Mesothelial cell of epicardium (in vitro differentiated cells): ENCODE data around the gene CWC22. TPM values are rescaled to one million over a fixed set of nuclear protein-coding genes. Genes with fewer than 3 reads are reported as not detected.

Experiments
- DNase-seq, 2 experiments: peaks; one replicate each; pipeline ENCODE4 v3.0.0; 2021; ENCODE audit warnings: low spot score in 2 of 2; ENCODE audit not compliant: unreplicated experiment in 2 of 2
- H3K27ac Mint-ChIP-seq: 2 replicates; pipeline ENCODE4 v1.8.0; 2021; ENCODE audit warnings: mixed read lengths
- H3K27me3 Mint-ChIP-seq: 2 replicates; pipeline ENCODE4 v1.8.0; 2021; ENCODE audit warnings: low read depth, mixed read lengths
- H3K36me3 Mint-ChIP-seq: 2 replicates; pipeline ENCODE4 v1.8.0; 2021; ENCODE audit warnings: mixed read lengths
- H3K4me1 Mint-ChIP-seq: 2 replicates; pipeline ENCODE4 v1.8.0; 2021; ENCODE audit warnings: mixed read lengths
- H3K4me3 Mint-ChIP-seq: 2 replicates; pipeline ENCODE4 v1.8.0; 2021; ENCODE audit warnings: mild to moderate bottlenecking, moderate library complexity, mixed read lengths
- H3K9me3 Mint-ChIP-seq: 2 replicates; pipeline ENCODE4 v1.8.0; 2021; ENCODE audit warnings: mixed read lengths
- CTCF ChIP-seq: fragments of 200-600 bp; sonication (generic); IDR thresholded peaks from one replicate; pipeline ENCODE4 v1.5.0; 2021; ENCODE audit warnings: antibody characterized with exemption; ENCODE audit not compliant: unreplicated experiment
- total RNA-seq: library from RNA; stranded (reverse); gene quantifications from 3 replicates; pipeline ENCODE4 v1.2.1, GENCODE V29; 2021

Gene CWC22
- total RNA-seq, 1 donor from 2014 or later = 22.8 TPM

DNA sequence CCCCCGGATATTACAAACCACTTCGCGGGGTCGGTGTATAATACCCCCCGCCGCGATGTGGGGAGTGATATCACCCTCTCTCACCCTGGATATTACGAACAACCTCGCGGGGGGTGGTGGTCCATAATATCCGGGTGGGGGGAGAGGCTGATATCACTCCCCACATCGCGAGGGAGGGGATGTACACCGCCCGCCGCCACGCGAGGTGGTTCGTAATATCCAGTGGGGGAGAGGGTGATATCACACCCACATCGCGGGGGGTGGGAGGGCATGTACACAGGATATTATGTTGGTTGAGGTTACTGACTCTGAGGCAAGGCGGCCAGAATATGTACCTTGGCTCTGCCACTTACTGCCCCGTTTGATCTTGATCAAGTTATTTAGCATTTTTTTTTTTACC, 14.8 kb upstream of the CWC22 start:
- Mint-ChIP-seq H3K4me1 (no peaks in the 10 kb centered on the region), H3K9me3 (no peaks in the 10 kb centered on the region), H3K27ac (no peak overlapping the region), H3K27me3 (peaks cover 16% of the 10 kb centered on the region), H3K36me3 (no peaks in the 10 kb centered on the region), H3K4me3 (no peak overlapping the region)
- TF ChIP-seq CTCF = no peak
- DNase-seq = no peak

DNA sequence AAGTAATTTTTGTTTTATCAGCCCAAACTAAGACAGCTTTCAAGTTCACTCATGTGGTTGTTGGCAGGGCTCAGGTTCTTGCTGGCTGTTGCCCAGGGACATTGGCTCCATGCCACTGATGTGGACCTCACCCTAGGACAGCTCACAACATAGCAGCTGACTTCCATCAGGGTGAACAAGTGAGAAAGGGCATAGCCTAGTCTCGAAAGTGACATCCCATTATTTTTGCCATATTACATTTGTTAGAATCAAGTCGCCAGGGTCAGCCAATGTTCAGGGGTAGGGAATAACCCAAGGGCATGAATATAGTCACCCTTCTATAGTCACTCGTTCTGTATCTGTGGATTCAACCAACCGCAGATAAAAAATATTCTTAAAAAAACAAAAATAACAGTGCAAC, 10.7 kb upstream of the CWC22 start:
- H3K4me1 Mint-ChIP-seq = no peaks in the 10 kb centered on the region
- TF ChIP-seq CTCF = no peak
- H3K9me3 Mint-ChIP-seq = no peaks in the 10 kb centered on the region
- peaks cover 1% of the 10 kb centered on the region for H3K27me3 Mint-ChIP-seq
- DNase-seq = no peak
- no peak overlapping the region for H3K4me3 Mint-ChIP-seq
- H3K36me3 Mint-ChIP-seq = no peaks in the 10 kb centered on the region
- H3K27ac Mint-ChIP-seq = no peak overlapping the region

DNA sequence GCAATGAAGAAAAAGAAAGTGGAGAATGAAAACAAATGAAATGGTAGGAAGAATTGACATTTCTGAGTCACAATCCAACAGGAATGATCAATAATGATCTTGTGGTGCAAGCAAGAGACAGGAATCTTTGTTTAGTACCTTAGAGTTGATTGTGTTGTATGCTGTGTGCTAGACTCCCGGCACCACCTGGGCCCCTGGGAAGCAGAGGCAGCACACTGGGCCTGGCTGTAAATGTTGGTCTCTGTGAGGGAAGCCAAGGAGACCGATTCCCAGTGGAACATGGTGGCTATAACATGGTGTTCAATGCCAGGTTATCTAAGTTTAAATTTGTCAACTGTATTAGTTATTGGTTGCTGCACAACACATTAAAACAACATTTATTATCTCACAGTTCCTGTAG, 9.8 kb upstream of the CWC22 start:
- H3K27ac Mint-ChIP-seq = no peak overlapping the region
- H3K4me3 Mint-ChIP-seq = no peak overlapping the region
- no peak for TF ChIP-seq CTCF
- H3K27me3 Mint-ChIP-seq = peaks cover 1% of the 10 kb centered on the region
- no peaks in the 10 kb centered on the region for H3K36me3 Mint-ChIP-seq
- no peak for DNase-seq
- H3K9me3 Mint-ChIP-seq = no peaks in the 10 kb centered on the region
- no peaks in the 10 kb centered on the region for H3K4me1 Mint-ChIP-seq

DNA sequence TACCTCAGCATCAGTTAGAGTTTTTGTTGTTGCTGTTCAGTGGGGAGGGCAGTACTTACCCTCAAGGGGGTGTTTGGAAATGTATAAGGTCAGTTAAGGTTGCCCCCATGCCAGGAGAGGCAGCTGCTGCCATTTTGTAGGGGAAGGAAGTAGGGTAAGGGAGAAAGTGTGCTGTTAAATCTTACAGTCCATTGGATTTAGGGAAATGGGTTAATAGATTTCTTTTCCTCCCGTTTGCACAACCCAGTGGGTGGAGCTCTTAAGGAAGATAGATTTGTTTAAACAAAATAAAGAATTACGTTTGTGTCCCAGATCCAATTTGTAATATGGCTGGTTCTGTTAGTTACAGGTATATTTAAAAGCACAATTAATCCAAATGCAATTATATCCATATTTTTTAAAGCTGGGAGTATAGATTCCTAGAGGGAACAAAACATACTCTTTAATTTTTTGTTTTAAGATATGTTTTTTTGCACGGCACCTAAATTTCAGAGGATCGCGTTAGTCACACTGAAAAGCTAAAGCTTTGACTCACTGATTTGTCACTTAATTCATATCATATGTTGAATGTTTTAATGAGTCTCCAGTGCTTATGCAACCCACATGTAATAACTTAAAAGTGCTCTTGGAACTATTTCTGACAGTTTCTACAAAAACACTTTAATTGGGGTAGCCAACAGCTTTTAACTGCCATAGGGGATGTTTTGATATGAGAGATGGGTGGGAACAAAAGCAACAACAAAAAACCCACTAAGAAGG, 9.0 kb upstream of the CWC22 start:
- no peaks in the 10 kb centered on the region for H3K4me1 Mint-ChIP-seq
- no peak for DNase-seq
- no peaks in the 10 kb centered on the region for H3K36me3 Mint-ChIP-seq
- no peak overlapping the region for H3K27ac Mint-ChIP-seq
- TF ChIP-seq CTCF = no peak
- no peak overlapping the region for H3K4me3 Mint-ChIP-seq
- H3K27me3 Mint-ChIP-seq = peaks cover 4% of the 10 kb centered on the region
- H3K9me3 Mint-ChIP-seq = no peaks in the 10 kb centered on the region

DNA sequence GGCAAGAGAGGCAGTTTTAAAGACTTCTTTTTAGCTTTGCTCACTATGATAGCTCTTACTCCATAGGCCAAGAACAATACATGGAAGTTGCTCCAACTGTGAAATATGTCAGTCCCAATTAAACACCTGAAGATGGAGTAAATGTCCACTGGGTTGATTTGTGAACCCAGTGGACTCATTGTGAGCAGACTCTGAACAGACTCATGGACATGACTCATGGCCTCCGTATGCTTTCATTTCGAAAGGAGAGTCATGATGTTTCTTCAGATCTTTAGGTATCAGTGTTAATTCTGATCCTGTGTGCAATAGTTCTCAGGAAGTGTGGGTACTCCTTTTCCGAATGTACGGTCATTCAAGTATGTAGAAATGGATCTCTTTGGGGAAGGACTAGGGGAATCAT, 5.4 kb upstream of the CWC22 start:
- Mint-ChIP-seq H3K27me3 (peaks cover 5% of the 10 kb centered on the region), H3K4me3 (no peak overlapping the region), H3K27ac (no peak overlapping the region), H3K4me1 (peaks cover under 1% of the 10 kb centered on the region), H3K36me3 (no peaks in the 10 kb centered on the region), H3K9me3 (no peaks in the 10 kb centered on the region)
- DNase-seq = no peak
- TF ChIP-seq CTCF = no peak
